HepG2 (cell line): ENCODE results near the gene NRGN. TPM values are rescaled to one million over a fixed set of nuclear protein-coding genes. Genes with fewer than 3 reads are reported as not detected.

Source experiments
- ATAC-seq: fragments of 200-7000 bp; cut with Tn5 transposase; 3 replicates; pipeline ENCODE4 v1.9.1; 2020; ENCODE audit warnings: mild to moderate bottlenecking, moderate library complexity
- BruUV-seq: library from RNA; stranded (reverse); fragments of 400-500 nt; replicated peaks from 2 replicates; lab custom pipeline; 2021; lab: Mats Ljungman, UMichigan
- CTCF ChIA-PET: fragments of 300-600 bp; formaldehyde crosslinking; extraction: SDS; loops from one replicate; lab custom pipeline; 2021; ENCODE audit warnings: low total read pairs, inconsistent platforms, low intra/inter-chr PET ratio; lab: Yijun Ruan, JAX
- POLR2A ChIA-PET: fragments of 350-600 bp; sonication (Branson Sonifier 250); formaldehyde crosslinking; loops from one replicate; lab custom pipeline; 2020; ENCODE audit warnings: antibody characterized with exemption, inconsistent platforms; lab: Yijun Ruan, JAX
- DNase-seq: peaks from one replicate; pipeline ENCODE4 v3.0.0-alpha.2; 2015; ENCODE audit warnings: low spot score
- FAIRE-seq: peaks from 3 replicates; lab custom pipeline; 2011; peaks lifted over from hg19 to GRCh38; lab: Jason Lieb, UNC
- H2AFZ ChIP-seq: one replicate; pipeline ENCODE4 v1.6.1; 2011; ENCODE audit warnings: low read length, inconsistent platforms
- H3K27ac ChIP-seq: fragments of 300-600 bp; 3 replicates; pipeline ENCODE4 v1.8.0; 2011; ENCODE audit warnings: mixed run types, mild to moderate bottlenecking, mixed read lengths, low read length, inconsistent platforms; ENCODE audit not compliant: insufficient read depth; ENCODE audit errors: extremely low read length
- H3K27me3 ChIP-seq, 2 experiments: fragments of 200-600 bp in 1 of 2; 2 replicates in 1 of 2; 3 replicates in 1 of 2; pipeline versions ENCODE4 v1.6.0 to v1.8.0; 2011; ENCODE audit warnings: low read length in 2 of 2, mild to moderate bottlenecking in 2 of 2, moderate library complexity in 2 of 2, inconsistent platforms in 1 of 2; ENCODE audit not compliant: insufficient read depth in 2 of 2, control insufficient read depth in 1 of 2
- H3K36me3 ChIP-seq, 2 experiments: fragments of 200-600 bp in 1 of 2; replicated peaks in 1 of 2; 2 replicates in 1 of 2; 3 replicates in 1 of 2; pipeline versions ENCODE4 v1.5.1 to v1.8.0; 2011; ENCODE audit warnings: low read length in 2 of 2, inconsistent platforms in 1 of 2; ENCODE audit not compliant: insufficient read depth in 2 of 2, control insufficient read depth in 1 of 2
- H3K4me1 ChIP-seq: 2 replicates; pipeline ENCODE4 v1.5.1; 2012; ENCODE audit warnings: low read length, inconsistent platforms; ENCODE audit not compliant: insufficient read depth
- H3K4me2 ChIP-seq: 2 replicates; pipeline ENCODE4 v1.6.0; 2011; ENCODE audit warnings: low read depth, low read length, inconsistent platforms
- H3K4me3 ChIP-seq, 3 experiments: fragments of 200-600 bp in 1 of 3; sonication (generic), shearing (Covaris generic) in 1 of 3; replicated peaks in 1 of 3; 2 replicates each; pipeline ENCODE4 v1.5.1; 2011 to 2016; ENCODE audit warnings: low read length in 3 of 3, inconsistent platforms in 2 of 3, low read depth in 2 of 3, mild to moderate bottlenecking in 2 of 3, control low read depth in 1 of 3, mixed read lengths in 1 of 3; ENCODE audit not compliant: insufficient read depth in 1 of 3
- H3K79me2 ChIP-seq: one replicate; pipeline ENCODE4 v1.6.1; 2011; ENCODE audit warnings: low read length, inconsistent platforms; ENCODE audit not compliant: insufficient read depth
- H3K9ac ChIP-seq: 2 replicates; pipeline ENCODE4 v1.6.0; 2011; ENCODE audit warnings: mild to moderate bottlenecking, low read depth, low read length, inconsistent platforms; ENCODE audit not compliant: insufficient read depth
- H3K9me3 ChIP-seq: 2 replicates; pipeline ENCODE4 v1.5.1; 2012; ENCODE audit warnings: mild to moderate bottlenecking, low read length
- H4K20me1 ChIP-seq: 2 replicates; pipeline ENCODE4 v1.6.0; 2011; ENCODE audit warnings: inconsistent platforms, mild to moderate bottlenecking, low read length, moderate library complexity; ENCODE audit not compliant: insufficient read depth
- ATM ChIP-seq: fragments of 450-650 bp; IDR thresholded peaks from 2 replicates; pipeline ENCODE4 v1.7.1; 2017; ENCODE audit warnings: mild to moderate bottlenecking, borderline replicate concordance
- CHCHD3 ChIP-seq: sonication (generic); formaldehyde crosslinking; IDR thresholded peaks from 2 replicates; pipeline ENCODE4 v1.8.0; 2022; ENCODE audit warnings: mild to moderate bottlenecking, missing genetic modification reagents, moderate library complexity
- DNMT3B ChIP-seq: conservative IDR thresholded peaks from 2 replicates; pipeline ENCODE4 v1.6.1; 2016; ENCODE audit warnings: missing biosample characterization, control low read depth
- THAP11 ChIP-seq: IDR thresholded peaks from 2 replicates; pipeline ENCODE4 v1.6.1; 2016; ENCODE audit warnings: missing biosample characterization, missing genetic modification reagents
- ZNF124 ChIP-seq: sonication (generic); formaldehyde crosslinking; IDR thresholded peaks from 2 replicates; pipeline ENCODE4 v1.4.0; 2020; ENCODE audit warnings: missing genetic modification reagents
- ZNF530 ChIP-seq: sonication (generic); formaldehyde crosslinking; IDR thresholded peaks from 2 replicates; pipeline ENCODE4 v1.5.0; 2020; ENCODE audit warnings: low read depth, mild to moderate bottlenecking, missing genetic modification reagents
- WGBS: methylation state at CpG from one replicate; pipeline ENCODE4 v1.1.6; 2017; ENCODE audit warnings: low lambda C conversion rate; 5-methylcytosine and 5-hydroxymethylcytosine counted together
- in situ Hi-C: cut with HindIII; loops from 2 replicates; pipeline ENCODE4 v1.10.0; 2017; ENCODE audit warnings: low pct_unique_long_range_greater_than_20kb; ENCODE audit not compliant: extremely low pct_ligation_motif_present
- intact Hi-C: fragments of 100-400 bp; cut with micrococcal nuclease; formaldehyde crosslinking; loops from one replicate; pipeline ENCODE4 v1.10.0; 2022; ENCODE audit not compliant: unreplicated experiment
- polyA plus RNA-seq, 8 experiments: library from polyadenylated mRNA; depleted of rRNA in 3 of 8; stranded (reverse) in 7 of 8; unstranded in 1 of 8; fragments of >200 nt; fragmentation: Illumina TruSeq in 4 of 8; extraction: Trizol in 4 of 8; gene quantifications; 2 replicates each; pipeline versions ENCODE4 v1.2.1 to v1.2.3, GENCODE V29; 2011 to 2016; ENCODE audit warnings: low read depth in 4 of 8, missing spikeins in 1 of 8, mixed read lengths in 1 of 8; ENCODE audit not compliant: insufficient read depth in 1 of 8
- total RNA-seq, 5 experiments: library from RNA; depleted of rRNA; stranded (reverse); fragments of >200 nt; fragmentation: Illumina TruSeq; extraction: Trizol; gene quantifications; 2 replicates each; pipeline ENCODE4 v1.2.3, GENCODE V29; 2016; ENCODE audit warnings: low read depth in 1 of 5
- TF ChIP-seq, protein P1 (sequence below): sonication (generic); formaldehyde crosslinking; IDR thresholded peaks from 2 replicates; pipeline ENCODE4 v1.4.0; 2020; ENCODE audit warnings: missing genetic modification reagents, mild to moderate bottlenecking, borderline replicate concordance

The NRGN gene
- total and polyA plus RNA-seq, 2 of the 13 experiments (the other 11 are each of a cell fraction or from before 2014, with no cell fraction given): 0.22 TPM; not detected in 1

DNA sequence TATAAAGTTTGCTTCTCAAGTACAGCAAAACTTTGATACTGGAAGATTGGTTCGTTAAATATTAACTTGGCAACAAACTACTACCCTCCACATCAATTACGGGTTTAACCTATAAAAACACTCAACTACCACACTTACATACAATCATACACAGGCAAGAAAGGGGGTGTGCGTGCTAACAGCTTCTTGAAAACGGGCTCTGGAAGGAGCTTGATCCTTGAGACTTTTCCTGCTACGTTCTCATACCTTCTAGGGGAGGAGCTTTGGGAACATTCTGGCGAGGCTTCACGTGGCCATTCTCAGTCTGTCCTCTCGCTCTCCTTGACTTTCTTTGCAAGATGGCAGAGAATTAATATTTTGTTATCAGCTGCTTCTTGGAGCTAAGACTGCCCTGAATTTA is 29.2 kb downstream of the NRGN start:
- no peak for TF ChIP-seq ATM
- TF ChIP-seq, protein P1, sequence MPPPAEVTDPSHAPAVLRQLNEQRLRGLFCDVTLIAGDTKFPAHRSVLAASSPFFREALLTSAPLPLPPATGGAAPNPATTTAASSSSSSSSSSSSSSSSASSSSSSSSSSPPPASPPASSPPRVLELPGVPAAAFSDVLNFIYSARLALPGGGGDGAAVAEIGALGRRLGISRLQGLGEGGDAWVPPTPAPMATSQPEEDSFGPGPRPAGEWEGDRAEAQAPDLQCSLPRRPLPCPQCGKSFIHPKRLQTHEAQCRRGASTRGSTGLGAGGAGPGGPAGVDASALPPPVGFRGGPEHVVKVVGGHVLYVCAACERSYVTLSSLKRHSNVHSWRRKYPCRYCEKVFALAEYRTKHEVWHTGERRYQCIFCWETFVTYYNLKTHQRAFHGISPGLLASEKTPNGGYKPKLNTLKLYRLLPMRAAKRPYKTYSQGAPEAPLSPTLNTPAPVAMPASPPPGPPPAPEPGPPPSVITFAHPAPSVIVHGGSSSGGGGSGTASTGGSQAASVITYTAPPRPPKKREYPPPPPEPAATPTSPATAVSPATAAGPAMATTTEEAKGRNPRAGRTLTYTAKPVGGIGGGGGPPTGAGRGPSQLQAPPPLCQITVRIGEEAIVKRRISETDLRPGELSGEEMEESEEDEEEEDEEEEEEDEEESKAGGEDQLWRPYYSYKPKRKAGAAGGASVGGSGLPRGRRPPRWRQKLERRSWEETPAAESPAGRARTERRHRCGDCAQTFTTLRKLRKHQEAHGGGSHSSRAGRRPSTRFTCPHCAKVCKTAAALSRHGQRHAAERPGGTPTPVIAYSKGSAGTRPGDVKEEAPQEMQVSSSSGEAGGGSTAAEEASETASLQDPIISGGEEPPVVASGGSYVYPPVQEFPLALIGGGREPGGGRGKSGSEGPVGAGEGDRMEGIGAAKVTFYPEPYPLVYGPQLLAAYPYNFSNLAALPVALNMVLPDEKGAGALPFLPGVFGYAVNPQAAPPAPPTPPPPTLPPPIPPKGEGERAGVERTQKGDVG (CRISPR knock-in tag): no peak
- TF ChIP-seq CHCHD3 (CRISPR knock-in tag): no peak
- no peak for TF ChIP-seq THAP11
- no peak for TF ChIP-seq DNMT3B
- no peak for TF ChIP-seq ZNF530
- no peak for TF ChIP-seq ZNF124
- intact Hi-C loops: no loop called here
- no peaks in the 10 kb centered on the region for H3K9me3 ChIP-seq
- no peak overlapping the region for H3K4me2 ChIP-seq
- ChIA-PET POLR2A (interaction anchor here (1.6 kb wide), 1 partner anchor 29 kb away, joined by 3 read pairs; no protein-coding TSS in a partner anchor), CTCF (no interaction called here)
- H3K36me3 ChIP-seq: peaks cover 1 to 22% of the 10 kb centered on the region in 2 experiments; a peak in 2 of 5 replicates
- H2AFZ ChIP-seq: no peak overlapping the region
- no TSS peak for BruUV-seq
- no peaks in the 10 kb centered on the region for H3K79me2 ChIP-seq
- H3K4me3 ChIP-seq: no peak overlapping the region
- no peak overlapping the region for H3K9ac ChIP-seq
- H3K27ac ChIP-seq: no peak overlapping the region
- WGBS: 94% methylated on average over 8 of the region's 8 CpGs
- in situ Hi-C loops: no loop called here
- DNase-seq: no peak
- peaks cover 50% of the 10 kb centered on the region for H3K4me1 ChIP-seq
- H4K20me1 ChIP-seq: no peaks in the 10 kb centered on the region
- H3K27me3 ChIP-seq: no peaks in the 10 kb centered on the region
- FAIRE-seq: no peak
- no peak for ATAC-seq
